SK-N-MC (cell line): ENCODE measurements around the gene LEF1.

Experiments
- EZH2 ChIP-seq: fragments of 200-600 bp; sonication (generic); IDR thresholded peaks from one replicate; pipeline ENCODE4 v1.6.1; 2017; ENCODE audit warnings: antibody characterized with exemption
- POLR2AphosphoS5 ChIP-seq: IDR thresholded peaks from 2 replicates; pipeline ENCODE4 v1.6.1; 2012; ENCODE audit warnings: mild to moderate bottlenecking, low read depth, low read length, borderline replicate concordance

- TF ChIP-seq EZH2 = no peak
- TF ChIP-seq POLR2AphosphoS5 = no peak
Measured at GRCh38 chr4:108048997-108049396, 119.7 kb downstream of the LEF1 start.
